Activated CD8-positive, alpha-beta memory T cell treated with anti-CD3 and anti-CD28 coated beads, Interleukin-2, amount 50 U/mL, for 24 hours (primary cell): Measurements from ENCODE around the gene DYRK2.

ENCODE experiments used
- DNase-seq: peaks from one replicate; pipeline ENCODE4 v3.0.0-alpha.2; 2020; ENCODE audit errors: extremely low read depth

Gene DYRK2

DNA sequence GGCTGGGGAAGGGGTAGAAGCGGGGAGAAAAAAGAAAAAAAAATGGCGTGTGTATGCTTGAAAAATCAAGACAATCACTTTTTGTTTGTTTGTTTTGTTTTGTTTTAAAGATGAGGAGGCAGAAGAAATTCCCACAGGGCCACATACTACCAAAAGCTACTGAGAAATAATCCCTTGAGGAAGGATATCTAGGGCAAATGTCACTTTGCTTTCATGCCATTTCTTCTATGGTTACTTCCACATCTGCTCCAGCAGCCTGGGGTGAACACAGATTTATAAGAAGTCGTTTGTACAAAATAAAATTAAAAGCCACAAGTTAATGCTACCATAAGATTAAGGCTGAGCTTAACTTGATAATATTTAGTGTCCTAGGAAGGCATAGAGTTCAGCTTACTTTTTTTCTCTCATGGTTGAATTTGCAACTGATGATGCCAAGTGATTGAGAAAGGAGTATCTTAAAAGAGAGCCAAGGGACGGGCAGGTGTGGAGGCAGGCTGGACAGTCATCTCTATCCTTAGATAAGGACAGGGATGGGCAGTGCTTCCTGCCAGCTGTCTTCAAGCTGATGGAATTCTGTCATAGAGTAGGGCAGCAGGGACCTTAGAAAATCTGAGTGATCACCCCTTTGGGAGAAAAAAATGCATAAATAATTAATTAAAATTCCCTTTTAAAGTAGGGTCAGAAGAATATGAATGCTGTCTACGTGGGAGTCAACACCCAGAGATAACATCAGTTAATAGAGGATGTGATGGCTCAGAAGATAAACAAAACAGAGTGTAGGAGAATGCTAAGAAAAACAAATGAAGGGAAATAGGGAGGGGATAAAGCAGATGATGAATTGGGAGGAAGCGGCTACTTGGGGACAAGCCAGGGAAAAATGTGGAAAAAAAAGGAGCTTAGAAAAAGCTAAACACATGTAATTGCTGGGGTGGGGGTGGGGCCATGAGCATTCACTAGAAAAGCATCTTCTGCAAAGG, 57.1 kb downstream of the DYRK2 start:
- no peak for DNase-seq

- DNase-seq: no peak
Measured at GRCh38 chr12:67709367-67709954, 60.9 kb downstream of the DYRK2 start.

DNA sequence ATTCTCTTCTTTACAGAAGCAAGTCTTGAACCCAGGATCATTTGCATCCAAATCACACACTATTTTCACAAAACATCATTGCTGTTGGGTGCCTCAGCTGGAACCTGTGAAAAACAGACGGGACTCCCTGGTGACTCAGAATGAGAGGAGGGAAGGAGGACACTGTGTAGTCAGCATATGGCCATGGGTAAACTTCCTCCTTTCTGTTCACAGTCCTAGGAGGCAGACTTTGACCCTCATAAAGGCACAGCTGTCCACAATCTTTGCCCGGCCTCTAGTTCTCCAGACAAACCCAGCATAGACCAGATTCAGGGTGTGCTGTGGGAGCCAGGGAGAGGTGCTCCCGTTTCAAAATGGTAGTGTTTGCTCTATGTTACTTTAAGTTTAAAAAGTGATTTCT, 62.0 kb downstream of the DYRK2 start:
- DNase-seq: no peak

- DNase-seq: no peak
Measured at GRCh38 chr12:67712011-67712410, 63.5 kb downstream of the DYRK2 start.

- no peak for DNase-seq
Measured at GRCh38 chr12:67714648-67715047, 66.1 kb downstream of the DYRK2 start.
